Hepatocyte (in vitro differentiated cells): ENCODE results near the gene PTPRN2. TPM values are rescaled to one million over a fixed set of nuclear protein-coding genes. Genes with fewer than 3 reads are reported as not detected.

Source experiments
- DNase-seq: peaks from one replicate; pipeline ENCODE4 v3.0.0-alpha.2; 2016; ENCODE audit warnings: low spot score
- H2AFZ ChIP-seq: fragments of 200-600 bp; sonication (generic); 2 replicates; pipeline ENCODE4 v1.6.0; 2016; ENCODE audit warnings: antibody characterized with exemption, mild to moderate bottlenecking
- H3K27ac ChIP-seq: fragments of 200-600 bp; sonication (generic); 2 replicates; pipeline ENCODE4 v1.5.1; 2016; ENCODE audit warnings: mild to moderate bottlenecking
- H3K27me3 ChIP-seq: fragments of 200-600 bp; sonication (generic); 2 replicates; pipeline ENCODE4 v1.6.1; 2016
- H3K36me3 ChIP-seq: fragments of 200-600 bp; sonication (generic); replicated peaks from 2 replicates; pipeline ENCODE4 v1.5.1; 2016; ENCODE audit warnings: low read depth; ENCODE audit not compliant: insufficient read depth
- H3K4me1 ChIP-seq: fragments of 200-600 bp; sonication (generic); 2 replicates; pipeline ENCODE4 v1.5.1; 2016; ENCODE audit warnings: mild to moderate bottlenecking, moderate library complexity; ENCODE audit not compliant: insufficient read depth
- H3K4me2 ChIP-seq: fragments of 200-600 bp; sonication (generic); 2 replicates; pipeline ENCODE4 v1.6.0; 2016
- H3K4me3 ChIP-seq: fragments of 200-600 bp; sonication (generic); 2 replicates; pipeline ENCODE4 v1.5.1; 2016; ENCODE audit warnings: mild to moderate bottlenecking
- H3K79me2 ChIP-seq: fragments of 200-600 bp; sonication (generic); 2 replicates; pipeline ENCODE4 v1.6.0; 2017; ENCODE audit warnings: mild to moderate bottlenecking
- H3K9me2 ChIP-seq: fragments of 200-600 bp; sonication (generic); replicated peaks from 2 replicates; pipeline ENCODE4 v1.6.0; 2017; ENCODE audit warnings: mild to moderate bottlenecking; ENCODE audit not compliant: insufficient read depth
- H3K9me3 ChIP-seq: fragments of 200-600 bp; sonication (generic); 2 replicates; pipeline ENCODE4 v1.5.1; 2016; ENCODE audit warnings: low read depth, mild to moderate bottlenecking
- H4K20me1 ChIP-seq: fragments of 200-600 bp; sonication (generic); 2 replicates; pipeline ENCODE4 v1.6.0; 2016; ENCODE audit warnings: mild to moderate bottlenecking; ENCODE audit not compliant: insufficient read depth, poor library complexity, severe bottlenecking
- EZH2 ChIP-seq: fragments of 200-600 bp; sonication (generic); IDR thresholded peaks from 2 replicates; pipeline ENCODE4 v1.6.1; 2016; ENCODE audit warnings: antibody characterized with exemption, mild to moderate bottlenecking, borderline replicate concordance
- EZH2phosphoT487 ChIP-seq: fragments of 200-600 bp; sonication (generic); IDR thresholded peaks from one replicate; pipeline ENCODE4 v1.6.1; 2018; ENCODE audit warnings: antibody characterized with exemption, mild to moderate bottlenecking, low read depth, moderate library complexity; ENCODE audit not compliant: unreplicated experiment, severe bottlenecking
- WGBS: methylation state at CpG from one replicate; pipeline ENCODE4 v1.1.6; 2016; ENCODE audit warnings: low lambda C conversion rate; ENCODE audit errors: missing lambda C conversion rate; 5-methylcytosine and 5-hydroxymethylcytosine counted together
- polyA plus RNA-seq: library from polyadenylated mRNA; unstranded; fragments of >200 nt; fragmentation: Nextera tagmentation; extraction: Ambion mirVana; gene quantifications from 2 replicates; pipeline ENCODE4 v1.2.1, GENCODE V29; 2016
- total RNA-seq: library from RNA; depleted of rRNA; stranded (reverse); fragments of >200 nt; gene quantifications from 2 replicates; pipeline ENCODE4 v1.2.3, GENCODE V29; 2014
- TF ChIP-seq, protein P1 (sequence below): fragments of 200-600 bp; sonication (generic); IDR thresholded peaks from 2 replicates; pipeline ENCODE4 v1.5.1; 2016; ENCODE audit warnings: antibody characterized with exemption, mild to moderate bottlenecking; ENCODE audit not compliant: poor library complexity

Gene PTPRN2
- total and polyA plus RNA-seq, 2 experiments from 2014 or later = 2.1 to 3.3 TPM

DNA sequence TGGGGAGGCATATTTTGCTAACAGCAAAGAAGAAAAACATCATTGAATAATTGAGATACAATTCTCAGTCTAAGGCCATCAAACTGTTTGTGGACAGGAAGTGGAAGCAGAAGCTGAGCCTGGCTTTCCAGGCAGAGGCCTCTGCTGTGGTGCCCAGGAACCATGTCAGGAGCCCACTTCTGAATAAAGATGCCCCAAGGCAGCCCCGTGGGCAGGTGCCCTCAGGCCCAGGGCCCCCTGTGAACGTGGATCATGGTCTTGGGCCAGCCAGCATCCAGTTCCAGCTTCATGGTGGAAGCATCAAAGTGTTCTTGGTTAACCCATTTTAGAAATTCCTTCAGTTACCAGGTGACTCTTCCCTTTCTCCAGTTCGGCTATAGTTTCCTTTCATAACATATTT is 346.8 kb downstream of the PTPRN2 start:
- Histone ChIP-seq H2AFZ (no peak overlapping the region), H4K20me1 (no peaks in the 10 kb centered on the region), H3K9me2 (no peaks in the 10 kb centered on the region), H3K4me3 (no peak overlapping the region), H3K36me3 (no peaks in the 10 kb centered on the region), H3K4me1 (no peaks in the 10 kb centered on the region), H3K9me3 (no peaks in the 10 kb centered on the region), H3K79me2 (no peaks in the 10 kb centered on the region), H3K4me2 (no peak overlapping the region), H3K27ac (no peak overlapping the region), H3K27me3 (no peaks in the 10 kb centered on the region)
- DNase-seq = no peak
- 90% methylated on average over 3 of the region's 3 CpGs for WGBS
- TF ChIP-seq EZH2phosphoT487 (no peak), EZH2 (no peak)
- TF ChIP-seq, protein P1, sequence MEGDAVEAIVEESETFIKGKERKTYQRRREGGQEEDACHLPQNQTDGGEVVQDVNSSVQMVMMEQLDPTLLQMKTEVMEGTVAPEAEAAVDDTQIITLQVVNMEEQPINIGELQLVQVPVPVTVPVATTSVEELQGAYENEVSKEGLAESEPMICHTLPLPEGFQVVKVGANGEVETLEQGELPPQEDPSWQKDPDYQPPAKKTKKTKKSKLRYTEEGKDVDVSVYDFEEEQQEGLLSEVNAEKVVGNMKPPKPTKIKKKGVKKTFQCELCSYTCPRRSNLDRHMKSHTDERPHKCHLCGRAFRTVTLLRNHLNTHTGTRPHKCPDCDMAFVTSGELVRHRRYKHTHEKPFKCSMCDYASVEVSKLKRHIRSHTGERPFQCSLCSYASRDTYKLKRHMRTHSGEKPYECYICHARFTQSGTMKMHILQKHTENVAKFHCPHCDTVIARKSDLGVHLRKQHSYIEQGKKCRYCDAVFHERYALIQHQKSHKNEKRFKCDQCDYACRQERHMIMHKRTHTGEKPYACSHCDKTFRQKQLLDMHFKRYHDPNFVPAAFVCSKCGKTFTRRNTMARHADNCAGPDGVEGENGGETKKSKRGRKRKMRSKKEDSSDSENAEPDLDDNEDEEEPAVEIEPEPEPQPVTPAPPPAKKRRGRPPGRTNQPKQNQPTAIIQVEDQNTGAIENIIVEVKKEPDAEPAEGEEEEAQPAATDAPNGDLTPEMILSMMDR = no peak

DNA sequence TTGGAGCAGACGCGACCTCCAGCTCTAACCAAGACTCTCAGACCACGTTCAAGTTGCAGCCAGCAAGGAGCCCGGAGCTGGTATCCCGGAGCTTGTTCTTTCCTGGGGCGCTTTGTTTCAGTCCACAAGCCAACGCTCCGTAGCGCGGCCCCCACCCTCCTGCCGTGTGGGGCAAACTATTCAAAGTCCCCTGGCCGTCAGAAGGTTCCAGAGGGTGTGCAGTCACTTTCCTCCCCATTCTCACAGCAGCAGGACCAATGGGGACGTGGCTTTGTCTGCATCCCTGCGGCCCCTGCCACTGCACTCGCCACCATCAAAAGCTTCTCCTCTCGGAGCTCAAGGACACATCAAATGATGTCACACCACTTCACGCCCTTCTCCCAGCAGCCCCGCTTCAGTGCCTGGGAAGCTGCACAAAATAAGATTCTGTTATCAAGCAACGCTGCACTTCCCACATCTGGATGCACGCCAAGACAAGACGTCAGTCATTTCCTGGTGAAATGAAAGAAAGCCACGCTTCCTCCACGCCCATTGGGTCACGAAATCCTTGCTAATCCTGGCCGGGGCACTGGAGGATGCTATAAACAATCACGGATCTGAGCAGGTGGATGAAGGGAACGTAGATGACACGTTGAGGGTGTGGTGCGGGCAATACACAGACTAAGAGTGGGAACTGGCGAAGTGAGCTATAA is 348.2 kb downstream of the PTPRN2 start:
- TF ChIP-seq, protein P1 = no peak
- TF ChIP-seq EZH2 = no peak
- TF ChIP-seq EZH2phosphoT487 = no peak
- H3K4me1 ChIP-seq = no peaks in the 10 kb centered on the region
- H3K79me2 ChIP-seq = no peaks in the 10 kb centered on the region
- H2AFZ ChIP-seq = no peak overlapping the region
- no peak overlapping the region for H3K27ac ChIP-seq
- no peaks in the 10 kb centered on the region for H3K27me3 ChIP-seq
- no peaks in the 10 kb centered on the region for H4K20me1 ChIP-seq
- 86% methylated on average over 30 of the region's 30 CpGs for WGBS
- no peak for DNase-seq
- H3K4me3 ChIP-seq = no peak overlapping the region
- no peaks in the 10 kb centered on the region for H3K9me3 ChIP-seq
- no peaks in the 10 kb centered on the region for H3K9me2 ChIP-seq
- H3K36me3 ChIP-seq = no peaks in the 10 kb centered on the region
- H3K4me2 ChIP-seq = no peak overlapping the region

DNA sequence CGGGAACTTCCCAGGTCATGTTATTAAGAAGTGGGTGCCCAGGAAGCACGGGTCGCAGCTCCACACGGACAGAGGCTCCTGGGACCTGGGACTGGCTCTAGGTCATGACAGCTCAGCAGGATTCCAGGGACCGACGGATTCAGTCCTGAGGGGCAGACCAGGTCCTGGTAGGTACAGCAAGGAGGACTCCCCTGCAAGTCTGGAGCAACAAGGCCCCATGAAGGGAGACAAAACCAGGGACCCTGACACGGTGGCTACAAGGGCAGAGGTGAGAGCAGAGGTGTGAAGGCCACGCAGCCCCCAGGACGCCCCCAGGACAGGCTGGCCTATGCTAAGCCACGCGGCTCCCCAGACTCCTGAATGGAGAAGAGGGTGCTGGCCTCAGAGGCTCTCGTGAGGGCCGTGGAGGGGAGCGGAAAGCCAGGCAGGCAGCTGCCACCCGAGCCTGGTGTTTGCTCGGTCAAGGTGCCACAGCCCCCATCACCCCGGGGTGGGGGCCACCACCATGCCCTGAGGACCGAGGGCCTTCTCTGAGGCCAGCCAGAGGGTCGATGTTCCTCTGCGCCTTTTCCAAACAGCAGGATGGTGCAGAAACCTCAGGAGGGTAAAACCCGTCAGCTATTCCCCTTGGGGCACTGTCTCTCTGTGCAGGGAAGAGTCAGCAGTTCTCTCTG is 348.9 kb downstream of the PTPRN2 start:
- Histone ChIP-seq H3K9me2 (no peaks in the 10 kb centered on the region), H3K79me2 (no peaks in the 10 kb centered on the region), H3K27ac (no peak overlapping the region), H3K4me3 (no peak overlapping the region), H4K20me1 (no peaks in the 10 kb centered on the region), H3K36me3 (no peaks in the 10 kb centered on the region), H3K4me2 (no peak overlapping the region), H2AFZ (no peak overlapping the region), H3K27me3 (no peaks in the 10 kb centered on the region), H3K9me3 (no peaks in the 10 kb centered on the region), H3K4me1 (no peaks in the 10 kb centered on the region)
- no peak for TF ChIP-seq EZH2phosphoT487
- TF ChIP-seq EZH2 = no peak
- TF ChIP-seq, protein P1 = no peak
- WGBS = 89% methylated on average over 18 of the region's 21 CpGs
- no peak for DNase-seq
